ENCODE measurements around the gene HEG1.
"Not testable (repeated sequence)": the region's sequence is repeated elsewhere in the genome, so short reads cannot be mapped to it uniquely, and the experiment has no call there.

HEG1 gene

DNA sequence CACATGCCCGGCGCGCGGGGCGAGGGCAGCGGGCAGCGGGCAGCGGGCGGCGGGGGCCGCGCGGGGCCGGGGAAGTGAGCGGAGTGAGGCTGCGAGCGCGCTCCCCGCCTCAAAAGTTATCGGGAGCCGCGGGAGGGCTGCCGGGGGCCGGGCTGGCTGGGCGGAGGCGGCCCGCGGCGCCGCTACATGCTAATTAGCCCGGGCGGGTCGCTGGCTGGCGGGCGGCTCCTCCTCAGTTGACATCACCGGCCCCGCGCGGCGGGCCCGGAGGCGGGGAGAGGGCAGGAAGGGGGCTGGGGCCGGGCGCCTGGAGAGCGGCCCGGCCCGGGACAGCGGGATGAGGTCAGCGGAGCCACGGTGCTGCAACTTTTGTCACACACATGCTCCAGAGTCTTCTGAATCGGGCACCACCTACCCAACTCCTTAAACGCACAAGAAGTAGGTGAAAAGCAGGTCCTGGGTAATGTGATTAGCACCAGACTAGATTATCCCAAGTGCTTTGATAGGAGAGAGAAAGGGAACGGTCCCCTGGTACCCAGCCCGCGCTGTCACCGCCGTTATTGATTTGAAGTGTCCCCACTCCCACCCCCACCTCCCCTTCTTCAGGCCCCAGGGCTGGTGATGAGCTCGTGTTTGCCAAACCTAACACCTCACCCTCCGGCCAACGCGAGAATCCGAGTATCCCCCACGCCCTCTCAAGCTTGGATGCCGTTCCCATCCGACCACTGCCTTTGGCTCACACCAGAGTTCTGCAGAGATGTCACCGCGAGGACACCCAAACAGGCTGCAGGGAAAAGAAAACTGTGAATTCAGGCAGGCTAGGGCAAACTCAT is at the start of gene HEG1:
Gene HEG1, minus strand, starts transcription at position 85 of the 833 bp plus-strand sequence. CDS start 107 bp downstream, outside the sequence.
- DNase-seq = no peak

GRCh38 chr3:125105116-125105515 is 49.3 kb upstream of the HEG1 start:
- DNase-seq = no peak

GRCh38 chr3:125104639-125105038 is 48.8 kb upstream of the HEG1 start:
- no peak for DNase-seq

- no peak for DNase-seq
Measured at GRCh38 chr3:125103406-125103805, 47.6 kb upstream of the HEG1 start.

- DNase-seq = no peak
Measured at GRCh38 chr3:125102470-125102869, 46.7 kb upstream of the HEG1 start.

DNA sequence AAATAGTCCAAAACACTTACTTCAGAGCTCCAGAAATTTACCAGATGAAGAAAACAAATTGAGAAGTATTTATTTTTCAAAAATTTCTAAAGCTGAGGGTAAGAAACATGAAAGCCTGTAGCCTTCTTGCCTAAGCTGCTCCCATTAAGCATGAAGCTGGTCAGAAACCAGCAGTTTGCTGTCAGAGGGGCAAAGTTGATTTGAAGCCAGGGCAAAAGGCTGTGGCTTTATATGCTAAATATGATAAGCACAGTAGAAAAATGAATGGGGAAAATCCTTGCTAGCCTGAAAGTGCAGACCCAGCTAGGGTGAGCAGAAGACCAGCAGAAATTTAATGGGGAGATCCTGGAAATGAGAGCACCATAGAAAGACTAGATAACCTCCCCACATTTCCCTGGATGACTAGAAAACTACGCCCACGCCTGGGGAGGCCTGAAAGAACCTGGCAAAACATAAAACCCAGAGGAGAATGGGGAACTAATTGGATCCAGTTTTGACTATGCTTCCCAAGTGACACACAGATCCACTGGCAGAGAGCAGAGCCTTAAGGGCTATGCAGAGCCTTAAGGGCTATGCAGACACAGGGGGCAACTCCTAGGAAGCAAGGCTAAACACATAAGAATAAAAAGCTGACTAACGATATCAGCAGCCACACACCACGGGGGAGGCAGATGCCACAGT is 43.0 kb upstream of the HEG1 start:
- no peak for DNase-seq

GRCh38 chr3:125090649-125091048 is 34.9 kb upstream of the HEG1 start:
- no peak for DNase-seq

GRCh38 chr3:125087768-125088391 is 32.1 kb upstream of the HEG1 start:
- DNase-seq = no peak

DNA sequence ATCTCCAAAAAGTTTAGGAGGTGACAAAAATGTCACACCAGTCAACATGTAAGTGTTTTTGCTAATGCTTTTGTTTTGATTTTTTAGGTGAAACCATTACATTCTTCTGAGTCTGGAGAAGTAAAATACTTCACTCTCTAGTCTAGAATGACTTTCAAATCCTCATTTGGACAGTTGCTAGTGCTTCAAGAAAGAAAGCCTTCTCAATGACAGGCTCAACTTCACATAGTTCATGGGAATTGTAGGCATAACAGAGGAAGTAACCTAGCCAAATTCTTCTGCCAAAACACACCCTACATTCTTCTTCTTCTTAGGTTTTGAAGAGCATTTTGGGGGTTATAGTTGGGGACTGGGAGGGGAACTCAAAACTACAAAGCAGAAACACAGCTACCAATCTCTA is 29.4 kb upstream of the HEG1 start:
- DNase-seq = no peak

DNA sequence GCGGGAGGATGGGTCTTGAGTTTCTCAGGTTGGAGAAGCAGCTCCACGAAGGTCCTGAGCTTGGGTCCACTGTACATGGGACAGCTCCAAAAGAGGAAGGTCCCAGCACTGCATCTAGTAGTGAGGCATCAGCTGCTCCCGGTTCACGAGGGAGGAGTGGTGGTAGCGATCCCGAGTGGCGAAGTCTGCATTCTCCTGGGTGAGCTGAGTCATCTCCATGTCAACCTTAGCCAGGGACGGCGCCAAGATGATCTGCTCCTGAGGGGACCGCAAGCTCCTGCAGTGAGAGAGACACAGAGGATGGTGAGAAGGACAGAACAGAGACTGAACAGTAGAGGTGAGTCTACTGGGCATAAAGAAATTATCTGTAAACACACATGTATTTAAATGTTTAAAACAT is 28.0 kb upstream of the HEG1 start:
- DNase-seq = no peak

DNA sequence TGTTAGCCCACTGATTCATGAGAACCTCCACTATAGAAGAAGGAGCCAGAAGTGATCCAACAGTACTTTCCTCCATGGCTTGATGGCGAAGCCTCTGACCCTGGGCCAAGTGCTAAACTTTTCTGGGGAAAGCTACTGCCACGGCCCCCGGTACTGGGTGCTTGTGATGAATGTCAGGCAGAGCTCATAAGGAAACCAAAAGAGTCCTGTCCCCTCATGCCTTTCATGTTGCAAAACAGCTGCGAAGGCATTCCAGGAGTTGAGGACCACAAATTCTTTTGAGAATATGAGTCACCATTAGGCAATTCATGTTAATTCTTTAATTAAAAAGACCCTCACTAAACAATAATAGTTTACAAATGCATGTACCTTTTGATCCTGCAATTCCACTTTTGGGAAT is 26.5 kb upstream of the HEG1 start:
- not testable (repeated sequence) for DNase-seq

DNA sequence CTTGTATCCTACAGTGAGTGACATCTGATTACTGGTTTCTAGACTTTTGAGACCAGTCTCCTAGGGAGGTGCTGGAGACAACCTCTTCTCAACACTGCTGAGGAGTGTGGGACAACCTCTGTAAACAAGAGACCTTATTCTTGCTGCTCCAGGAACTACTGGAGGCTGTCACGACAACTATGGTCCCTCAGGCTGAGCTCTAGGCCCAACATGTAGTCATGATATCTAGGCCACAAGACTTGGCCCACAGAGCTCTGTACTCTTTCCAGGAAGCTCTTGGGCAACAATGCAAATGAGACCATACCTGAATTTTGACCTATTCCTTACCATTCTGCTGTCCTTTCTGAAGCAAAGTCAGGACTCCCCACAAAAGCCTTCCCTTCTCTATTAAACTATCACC is 24.3 kb upstream of the HEG1 start:
- no peak for DNase-seq

- no peak for DNase-seq
Measured at GRCh38 chr3:125079675-125080045, 23.9 kb upstream of the HEG1 start.

DNA sequence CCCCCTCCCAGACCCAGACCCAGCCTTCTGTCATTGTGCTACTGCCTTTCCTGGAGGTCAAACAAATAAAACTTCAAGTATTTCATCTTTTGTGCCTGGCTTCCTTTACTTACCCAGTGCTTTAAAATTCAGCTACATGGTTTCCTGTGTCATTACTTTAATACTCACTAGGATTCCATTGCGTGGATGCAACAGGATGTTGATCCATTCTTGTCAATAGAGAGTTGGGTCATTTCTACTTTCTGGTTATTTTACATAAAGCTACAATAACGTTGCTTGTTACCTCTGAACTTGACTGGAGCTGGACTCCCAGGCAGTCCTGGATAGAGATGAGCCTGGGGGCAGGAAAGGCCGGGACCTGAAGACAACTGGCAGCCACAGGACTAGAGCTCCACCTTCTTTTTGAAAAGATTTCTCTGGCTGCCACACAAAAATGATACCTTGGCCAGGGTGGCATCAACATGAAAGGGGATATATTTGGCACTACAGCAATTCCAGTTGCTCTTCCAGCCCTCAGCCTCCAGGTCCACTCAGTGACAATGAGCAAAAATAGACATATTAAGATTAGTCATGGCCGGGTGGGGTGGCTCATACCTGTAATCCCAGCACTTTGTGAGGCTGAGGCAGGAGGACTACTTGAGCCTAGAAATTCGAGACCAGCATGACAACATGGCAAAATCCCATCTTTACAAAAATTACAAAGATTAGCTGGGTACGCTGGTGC is 23.3 kb upstream of the HEG1 start:
- DNase-seq = no peak

GRCh38 chr3:125077864-125078263 is 22.1 kb upstream of the HEG1 start:
- DNase-seq = no peak

GRCh38 chr3:125076464-125076863 is 20.7 kb upstream of the HEG1 start:
- DNase-seq = no peak

GRCh38 chr3:125075738-125076137 is 19.9 kb upstream of the HEG1 start:
- no peak for DNase-seq

- no peak for DNase-seq
Measured at GRCh38 chr3:125073390-125073905, 17.7 kb upstream of the HEG1 start.

DNA sequence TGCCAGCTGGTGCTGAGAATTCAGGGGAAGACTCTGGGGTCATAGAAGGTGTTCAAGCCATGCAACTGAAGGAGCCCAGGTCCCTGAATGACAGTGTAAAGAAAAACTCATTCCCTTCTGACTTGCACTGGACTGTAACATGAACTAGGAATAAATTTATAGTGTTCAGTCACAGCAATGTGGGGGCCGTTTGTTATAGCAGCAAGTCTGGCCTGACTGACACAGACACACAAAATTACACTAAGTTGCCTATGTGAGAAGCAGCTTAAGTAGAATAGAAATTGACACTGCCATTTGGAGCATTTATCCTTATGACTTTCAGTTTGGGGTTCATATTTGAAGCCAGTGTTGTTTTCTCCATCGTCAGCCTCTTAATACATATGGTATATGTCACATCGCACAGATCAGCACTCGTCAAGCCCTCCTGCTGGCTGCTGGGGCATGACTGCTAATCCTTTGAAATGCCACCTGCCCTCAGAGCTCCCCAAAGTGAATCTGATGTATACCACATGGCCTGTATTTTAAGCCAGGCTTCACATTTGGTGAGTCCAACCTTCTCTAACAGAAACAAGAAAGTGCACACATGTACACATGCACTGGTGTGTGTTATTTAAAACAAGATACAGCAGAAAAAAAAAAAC is 17.1 kb upstream of the HEG1 start:
- no peak for DNase-seq

GRCh38 chr3:125072301-125072700 is 16.5 kb upstream of the HEG1 start:
- no peak for DNase-seq

DNA sequence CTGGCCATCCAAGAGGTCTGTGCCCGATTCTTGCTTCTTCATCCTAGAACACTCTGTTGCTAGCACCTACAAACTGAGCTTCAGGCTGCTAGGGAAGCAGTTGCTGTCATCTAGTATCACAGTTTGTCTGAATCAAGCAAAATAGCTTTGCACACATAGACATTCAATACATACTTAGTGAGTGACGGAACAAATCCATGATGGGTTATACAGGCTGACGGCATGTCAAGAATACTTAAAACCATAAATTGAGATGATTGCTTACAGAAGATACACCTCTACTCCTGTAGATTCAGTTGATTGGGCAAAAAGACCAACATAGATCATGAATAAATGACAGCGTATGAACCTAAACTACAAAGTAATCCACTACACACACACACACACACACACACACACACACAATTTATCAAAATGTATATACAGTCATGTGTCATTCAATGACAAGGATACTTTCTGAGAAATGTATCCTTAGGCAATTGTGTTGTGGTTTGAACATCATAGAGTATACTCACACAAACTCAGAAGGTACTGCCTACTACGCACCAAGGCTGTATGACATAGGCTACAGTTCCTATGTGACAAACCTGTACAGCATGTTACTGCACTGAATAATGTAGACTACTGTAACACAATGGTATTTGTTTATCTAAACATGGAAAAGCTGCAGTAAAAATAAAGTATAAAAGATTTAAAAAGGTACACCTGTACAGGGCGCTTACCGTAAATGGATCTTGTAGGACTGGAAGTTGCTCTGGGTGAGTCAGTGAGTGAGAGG is 14.4 kb upstream of the HEG1 start:
- DNase-seq = no peak

DNA sequence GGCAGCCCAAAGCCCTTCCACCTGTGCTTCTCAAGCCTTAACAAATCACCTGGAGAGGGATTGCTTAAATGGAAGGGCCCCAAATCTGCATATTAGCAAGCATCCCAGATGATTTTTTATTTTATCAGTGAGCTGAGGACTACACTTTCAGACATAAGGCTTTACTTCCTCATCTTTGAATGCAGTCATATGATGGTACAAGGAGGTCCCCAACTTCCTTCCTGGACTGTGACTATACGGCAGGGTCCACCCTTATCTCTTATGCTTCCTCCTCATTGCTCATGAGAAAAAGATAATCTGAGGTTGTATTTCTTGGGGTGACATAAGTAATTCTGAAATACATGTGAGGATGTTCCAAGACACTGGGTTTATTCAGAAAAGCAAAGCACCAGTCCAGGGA is 13.7 kb upstream of the HEG1 start:
- no peak for DNase-seq
